ENCODE data around the gene CPED1.
A peak's percentile ranks its signal among the peaks of the same experiment; 100 is the strongest.
"Not testable (repeated sequence)": the region's sequence is repeated elsewhere in the genome, so short reads cannot be mapped to it uniquely, and the experiment has no call there.

CPED1 gene

DNA sequence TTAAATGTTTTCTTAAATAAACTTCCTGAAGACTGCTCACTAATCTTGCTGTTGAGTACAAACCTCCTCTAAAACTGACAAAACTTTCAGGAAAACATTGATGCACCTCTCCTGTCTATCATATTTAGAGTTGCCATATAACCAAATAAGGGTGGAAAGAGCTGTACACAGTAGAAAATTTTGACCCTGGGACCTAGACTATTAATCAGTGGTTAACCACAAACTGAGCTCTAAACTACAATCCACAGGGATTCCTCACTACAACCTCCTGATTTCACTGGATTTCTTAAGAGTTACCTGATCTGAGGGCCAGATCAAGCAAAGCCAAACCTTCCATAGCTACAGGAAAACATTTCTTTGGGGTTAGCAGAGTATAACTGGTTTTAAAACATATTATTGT is 300.4 kb downstream of the CPED1 start:
- peak; percentile 80 for ATAC-seq
- TF ChIP-seq OSR1 (CRISPR knock-in tag; IDR thresholded peaks at IDR 0.05) (no peak), PPARA (CRISPR knock-in tag; IDR thresholded peaks at IDR 0.05; ENCODE audit: borderline replicate concordance) (no peak), ZC3H10 (CRISPR knock-in tag; IDR thresholded peaks at IDR 0.05) (0 out of 2 replicates have a peak, but pooled peaks have one; percentile 42), POU6F1 (CRISPR knock-in tag; IDR thresholded peaks at IDR 0.05; ENCODE audit: borderline replicate concordance, low read depth) (no peak)
- TF ChIP-seq, protein P1, sequence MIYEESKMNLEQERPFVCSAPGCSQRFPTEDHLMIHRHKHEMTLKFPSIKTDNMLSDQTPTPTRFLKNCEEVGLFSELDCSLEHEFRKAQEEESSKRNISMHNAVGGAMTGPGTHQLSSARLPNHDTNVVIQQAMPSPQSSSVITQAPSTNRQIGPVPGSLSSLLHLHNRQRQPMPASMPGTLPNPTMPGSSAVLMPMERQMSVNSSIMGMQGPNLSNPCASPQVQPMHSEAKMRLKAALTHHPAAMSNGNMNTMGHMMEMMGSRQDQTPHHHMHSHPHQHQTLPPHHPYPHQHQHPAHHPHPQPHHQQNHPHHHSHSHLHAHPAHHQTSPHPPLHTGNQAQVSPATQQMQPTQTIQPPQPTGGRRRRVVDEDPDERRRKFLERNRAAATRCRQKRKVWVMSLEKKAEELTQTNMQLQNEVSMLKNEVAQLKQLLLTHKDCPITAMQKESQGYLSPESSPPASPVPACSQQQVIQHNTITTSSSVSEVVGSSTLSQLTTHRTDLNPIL (CRISPR knock-in tag; IDR thresholded peaks at IDR 0.05; ENCODE audit: low read depth), result no peak

- peak; percentile 73 for TF ChIP-seq ZNF8 (CRISPR knock-in tag; IDR thresholded peaks at IDR 0.05)
- ATAC-seq, result not testable (repeated sequence)
Observed at GRCh38 chr7:121289930-121290329, 301.4 kb downstream of the CPED1 start.

DNA sequence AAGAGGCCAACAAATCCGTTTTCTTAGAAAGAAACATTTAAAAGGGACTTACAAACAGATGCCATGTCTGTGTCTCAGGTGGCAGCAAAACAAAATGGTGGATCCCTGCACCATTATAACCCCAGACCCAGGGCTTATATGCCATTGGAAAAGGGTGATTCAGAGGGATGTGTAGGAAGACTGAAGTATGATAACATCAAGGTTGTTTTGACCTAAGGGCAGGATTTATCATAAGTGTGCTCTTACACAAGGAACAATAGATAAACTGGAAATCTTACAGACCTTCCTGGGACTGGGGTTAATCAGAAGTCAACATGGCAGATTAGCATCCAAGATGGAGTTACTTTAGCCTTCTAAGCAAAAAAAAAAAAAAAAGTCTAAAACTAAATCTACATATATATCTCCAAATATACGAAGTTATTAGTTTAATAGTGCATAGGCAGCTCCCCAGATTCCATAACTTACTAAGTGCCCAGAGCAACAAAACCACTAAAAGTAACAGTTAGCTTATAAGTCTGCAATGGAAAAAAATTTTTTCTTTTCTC is 306.0 kb downstream of the CPED1 start:
- no peak for ATAC-seq
- TF ChIP-seq, protein P2, sequence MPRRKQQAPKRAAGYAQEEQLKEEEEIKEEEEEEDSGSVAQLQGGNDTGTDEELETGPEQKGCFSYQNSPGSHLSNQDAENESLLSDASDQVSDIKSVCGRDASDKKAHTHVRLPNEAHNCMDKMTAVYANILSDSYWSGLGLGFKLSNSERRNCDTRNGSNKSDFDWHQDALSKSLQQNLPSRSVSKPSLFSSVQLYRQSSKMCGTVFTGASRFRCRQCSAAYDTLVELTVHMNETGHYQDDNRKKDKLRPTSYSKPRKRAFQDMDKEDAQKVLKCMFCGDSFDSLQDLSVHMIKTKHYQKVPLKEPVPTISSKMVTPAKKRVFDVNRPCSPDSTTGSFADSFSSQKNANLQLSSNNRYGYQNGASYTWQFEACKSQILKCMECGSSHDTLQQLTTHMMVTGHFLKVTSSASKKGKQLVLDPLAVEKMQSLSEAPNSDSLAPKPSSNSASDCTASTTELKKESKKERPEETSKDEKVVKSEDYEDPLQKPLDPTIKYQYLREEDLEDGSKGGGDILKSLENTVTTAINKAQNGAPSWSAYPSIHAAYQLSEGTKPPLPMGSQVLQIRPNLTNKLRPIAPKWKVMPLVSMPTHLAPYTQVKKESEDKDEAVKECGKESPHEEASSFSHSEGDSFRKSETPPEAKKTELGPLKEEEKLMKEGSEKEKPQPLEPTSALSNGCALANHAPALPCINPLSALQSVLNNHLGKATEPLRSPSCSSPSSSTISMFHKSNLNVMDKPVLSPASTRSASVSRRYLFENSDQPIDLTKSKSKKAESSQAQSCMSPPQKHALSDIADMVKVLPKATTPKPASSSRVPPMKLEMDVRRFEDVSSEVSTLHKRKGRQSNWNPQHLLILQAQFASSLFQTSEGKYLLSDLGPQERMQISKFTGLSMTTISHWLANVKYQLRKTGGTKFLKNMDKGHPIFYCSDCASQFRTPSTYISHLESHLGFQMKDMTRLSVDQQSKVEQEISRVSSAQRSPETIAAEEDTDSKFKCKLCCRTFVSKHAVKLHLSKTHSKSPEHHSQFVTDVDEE (CRISPR knock-in tag; IDR thresholded peaks at IDR 0.05), result peak; percentile 76; the same call in 1 of the 2 replicates
- TF ChIP-seq ZFP3 (CRISPR knock-in tag; IDR thresholded peaks at IDR 0.05), result no peak

- ATAC-seq, result peak; percentile 66
Observed at GRCh38 chr7:121297843-121298242, 309.3 kb downstream of the CPED1 start.

DNA sequence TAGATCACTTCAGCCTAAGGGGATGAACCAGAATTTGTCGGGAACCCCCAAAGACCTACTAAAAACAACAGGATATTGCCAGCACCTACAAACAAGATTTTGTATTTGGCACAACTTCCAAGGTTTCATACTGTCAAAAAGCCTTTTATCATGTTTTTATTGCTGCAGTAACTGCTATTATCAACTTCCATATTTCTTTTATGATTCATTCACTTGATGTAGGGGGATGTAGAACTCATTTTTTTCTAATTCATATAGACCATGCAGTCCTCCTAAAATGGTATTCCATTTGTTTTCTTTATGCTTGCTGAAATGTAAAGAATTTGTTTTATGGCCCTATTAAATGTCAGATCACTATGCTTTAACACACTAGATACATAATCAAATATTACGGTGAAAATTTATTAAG is 310.3 kb downstream of the CPED1 start:
- TF ChIP-seq ISL1 (CRISPR knock-in tag; IDR thresholded peaks at IDR 0.05) (no peak), RARB (CRISPR knock-in tag; IDR thresholded peaks at IDR 0.05) (no peak), ZNF70 (CRISPR knock-in tag; IDR thresholded peaks at IDR 0.05) (no peak), ZFP30 (CRISPR knock-in tag; IDR thresholded peaks at IDR 0.05) (no peak), CSDC2 (CRISPR knock-in tag; IDR thresholded peaks at IDR 0.05) (no peak), GLIS3 (CRISPR knock-in tag; IDR thresholded peaks at IDR 0.05) (no peak), OSR1 (CRISPR knock-in tag; IDR thresholded peaks at IDR 0.05) (no peak), ARNTL (CRISPR knock-in tag; IDR thresholded peaks at IDR 0.05; ENCODE audit: borderline replicate concordance, low read depth) (no peak), TOX (CRISPR knock-in tag; IDR thresholded peaks at IDR 0.05; ENCODE audit: borderline replicate concordance) (no peak), ZNF565 (CRISPR knock-in tag; conservative IDR thresholded peaks at IDR 0.05; ENCODE audit: low read depth) (no peak), ESRRG (CRISPR knock-in tag; IDR thresholded peaks at IDR 0.05) (no peak)
- TF ChIP-seq, protein P3, sequence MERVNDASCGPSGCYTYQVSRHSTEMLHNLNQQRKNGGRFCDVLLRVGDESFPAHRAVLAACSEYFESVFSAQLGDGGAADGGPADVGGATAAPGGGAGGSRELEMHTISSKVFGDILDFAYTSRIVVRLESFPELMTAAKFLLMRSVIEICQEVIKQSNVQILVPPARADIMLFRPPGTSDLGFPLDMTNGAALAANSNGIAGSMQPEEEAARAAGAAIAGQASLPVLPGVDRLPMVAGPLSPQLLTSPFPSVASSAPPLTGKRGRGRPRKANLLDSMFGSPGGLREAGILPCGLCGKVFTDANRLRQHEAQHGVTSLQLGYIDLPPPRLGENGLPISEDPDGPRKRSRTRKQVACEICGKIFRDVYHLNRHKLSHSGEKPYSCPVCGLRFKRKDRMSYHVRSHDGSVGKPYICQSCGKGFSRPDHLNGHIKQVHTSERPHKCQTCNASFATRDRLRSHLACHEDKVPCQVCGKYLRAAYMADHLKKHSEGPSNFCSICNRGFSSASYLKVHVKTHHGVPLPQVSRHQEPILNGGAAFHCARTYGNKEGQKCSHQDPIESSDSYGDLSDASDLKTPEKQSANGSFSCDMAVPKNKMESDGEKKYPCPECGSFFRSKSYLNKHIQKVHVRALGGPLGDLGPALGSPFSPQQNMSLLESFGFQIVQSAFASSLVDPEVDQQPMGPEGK (CRISPR knock-in tag; IDR thresholded peaks at IDR 0.05; ENCODE audit: borderline replicate concordance), result no peak
- TF ChIP-seq, protein P2 (CRISPR knock-in tag; IDR thresholded peaks at IDR 0.05), result no peak
- no peak for ATAC-seq

More at GRCh38 chr7:121297843-121298242, 309.3 kb downstream of the CPED1 start:
- no peak for TF ChIP-seq ZNF8 (CRISPR knock-in tag; IDR thresholded peaks at IDR 0.05)
- no peak for TF ChIP-seq CSDC2 (CRISPR knock-in tag; IDR thresholded peaks at IDR 0.05)
- TF ChIP-seq, protein P3 (CRISPR knock-in tag; IDR thresholded peaks at IDR 0.05; ENCODE audit: borderline replicate concordance), result no peak
- no peak for TF ChIP-seq ZFP30 (CRISPR knock-in tag; IDR thresholded peaks at IDR 0.05)
- no peak for TF ChIP-seq SNAI2 (CRISPR knock-in tag; IDR thresholded peaks at IDR 0.05)
- no peak for TF ChIP-seq ZFP3 (CRISPR knock-in tag; IDR thresholded peaks at IDR 0.05)
- TF ChIP-seq RARB (CRISPR knock-in tag; IDR thresholded peaks at IDR 0.05), result no peak
- no peak for TF ChIP-seq TCF4 (CRISPR knock-in tag; IDR thresholded peaks at IDR 0.05; ENCODE audit: borderline replicate concordance)

Data from SK-N-SH treated with all-trans-retinoic acid at 6 μM for 48 hours (cell line).